Naive thymus-derived CD8-positive, alpha-beta T cell (primary cell): ENCODE data around the gene THAP3. TPM values are rescaled to one million over a fixed set of nuclear protein-coding genes. Genes with fewer than 3 reads are reported as not detected.
A peak's percentile ranks its signal among the peaks of the same experiment; 100 is the strongest.
"Not testable (repeated sequence)": the region's sequence is repeated elsewhere in the genome, so short reads cannot be mapped to it uniquely, and the experiment has no call there.

Experiments used
- ATAC-seq, 2 donors: fragments of 150-1000 bp; cut with Tn5 transposase in 1 of 2; sonication (Bioruptor Pico), chemical (Tn5 transposase) in 1 of 2; 1 replicate in 1 of 2; 2 replicates in 1 of 2; pipeline ENCODE4 v1.10.0; 2021; ENCODE audit warnings: mild to moderate bottlenecking in 2 of 2, moderate library complexity in 2 of 2
- POLR2A ChIA-PET: fragments of 350-600 bp; sonication (Branson Sonifier 250); formaldehyde crosslinking; loops from one replicate; lab custom pipeline; 2021; ENCODE audit warnings: antibody characterized with exemption; lab: Charles Lee
- DNase-seq, 10 donors: peaks; one replicate each; pipeline versions ENCODE4 v3.0.0 to v3.0.0-alpha.2; 2020 to 2022
- H3K27ac Mint-ChIP-seq, 10 donors: one replicate each; pipeline ENCODE4 v1.8.0; 2020 to 2022; ENCODE audit warnings: mild to moderate bottlenecking in 10 of 10, mixed read lengths in 10 of 10, moderate library complexity in 4 of 10, inconsistent platforms in 1 of 10
- H3K27me3 Mint-ChIP-seq, 5 donors: one replicate each; pipeline ENCODE4 v1.8.0; 2021 to 2022; ENCODE audit warnings: mixed read lengths in 5 of 5
- H3K36me3 Mint-ChIP-seq, 3 donors: one replicate each; pipeline ENCODE4 v1.8.0; 2020 to 2022; ENCODE audit warnings: mixed read lengths in 3 of 3, mild to moderate bottlenecking in 2 of 3, inconsistent platforms in 1 of 3
- H3K4me1 Mint-ChIP-seq, 4 donors: one replicate each; pipeline ENCODE4 v1.8.0; 2021 to 2022; ENCODE audit warnings: mixed read lengths in 4 of 4
- H3K4me3 Mint-ChIP-seq, 10 donors: one replicate each; pipeline ENCODE4 v1.8.0; 2020 to 2022; ENCODE audit warnings: mild to moderate bottlenecking in 10 of 10, mixed read lengths in 10 of 10, moderate library complexity in 6 of 10, inconsistent platforms in 1 of 10
- H3K9me3 Mint-ChIP-seq, 9 donors: one replicate each; pipeline ENCODE4 v1.8.0; 2020 to 2022; ENCODE audit warnings: mixed read lengths in 9 of 9, mild to moderate bottlenecking in 3 of 9, inconsistent platforms in 1 of 9, moderate library complexity in 1 of 9
- polyA plus RNA-seq, 3 donors: library from polyadenylated mRNA; unstranded; fragments of 300-500 nt; fragmentation: Illumina TruSeq; gene quantifications; one replicate each; pipeline ENCODE4 v1.2.3, GENCODE V29; 2021
- total RNA-seq, 8 experiments: library from RNA in 2 of 8; stranded (reverse) in 2 of 8; gene quantifications; one replicate each; pipeline ENCODE4 v1.2.3 and lab custom pipeline; 2021 to 2026

Gene THAP3
- total and polyA plus RNA-seq, 5 experiments from 2014 or later, result 20.1 to 30.7 (median 26.5) TPM

- POLR2A ChIA-PET, result interaction anchor here (1.1 to 2.7 kb wide), 2 partner anchors 10 to 12 kb away, joined by 3 to 21 read pairs; partner anchors contain the start of genes KLHL21 and ZBTB48
Measured at GRCh38 chr1:6592441-6592840, 32.2 kb upstream of the THAP3 start.

GRCh38 chr1:6592865-6593593, 31.6 kb upstream of the THAP3 start:
- peaks cover 20 to 67% (median 51%) of the 10 kb centered on the region in 4 donors for H3K4me1 Mint-ChIP-seq
- no peak for DNase-seq
- POLR2A ChIA-PET, result interaction anchor here (1.1 to 2.7 kb wide), 2 partner anchors 10 to 13 kb away, joined by 3 to 21 read pairs; partner anchors contain the start of genes KLHL21 and ZBTB48
- no peaks in the 10 kb centered on the region for H3K27me3 Mint-ChIP-seq
- no peaks in the 10 kb centered on the region for H3K9me3 Mint-ChIP-seq
- H3K27ac Mint-ChIP-seq, result peak overlapping the region in 2 of 10 donors; percentile 21 to 24
- no peak overlapping the region for H3K4me3 Mint-ChIP-seq
- H3K36me3 Mint-ChIP-seq, result peaks cover 0 to 67% (median 4%) of the 10 kb centered on the region in 3 donors
- no peak for ATAC-seq

More at GRCh38 chr1:6592441-6592840, 32.2 kb upstream of the THAP3 start:
- H3K4me1 Mint-ChIP-seq, result peaks cover 22 to 67% (median 50%) of the 10 kb centered on the region in 4 donors
- no peak overlapping the region for H3K4me3 Mint-ChIP-seq
- no peaks in the 10 kb centered on the region for H3K9me3 Mint-ChIP-seq
- ATAC-seq (no peak), DNase-seq (no peak)
- H3K27ac Mint-ChIP-seq, result peak overlapping the region in 3 of 10 donors; percentile 15 to 67 (median 21)
- H3K27me3 Mint-ChIP-seq, result no peaks in the 10 kb centered on the region
- peaks cover 0 to 64% (median 2%) of the 10 kb centered on the region in 3 donors for H3K36me3 Mint-ChIP-seq

GRCh38 chr1:6593810-6594209, 30.9 kb upstream of the THAP3 start:
- POLR2A ChIA-PET, result interaction anchor here (0.7 kb wide), 1 partner anchor 391 kb away, joined by 5 read pairs; no protein-coding TSS in a partner anchor
- peaks cover 20 to 73% (median 54%) of the 10 kb centered on the region in 4 donors for H3K4me1 Mint-ChIP-seq
- no peak for DNase-seq
- H3K9me3 Mint-ChIP-seq, result no peaks in the 10 kb centered on the region
- no peak for ATAC-seq
- peaks cover 0 to 67% (median 6%) of the 10 kb centered on the region in 3 donors for H3K36me3 Mint-ChIP-seq
- no peaks in the 10 kb centered on the region for H3K27me3 Mint-ChIP-seq
- peak overlapping the region in 1 of 10 donors; percentile 62 for H3K27ac Mint-ChIP-seq
- no peak overlapping the region for H3K4me3 Mint-ChIP-seq

GRCh38 chr1:6594977-6595740, 29.5 kb upstream of the THAP3 start:
- DNase-seq (no peak), ATAC-seq (no peak)
- Mint-ChIP-seq H3K4me3 (no peak overlapping the region), H3K36me3 (peaks cover 0 to 58% (median 6%) of the 10 kb centered on the region in 3 donors), H3K27ac (peak overlapping the region in 4 of 10 donors; percentile 3 to 71 (median 16)), H3K4me1 (peaks cover 26 to 82% (median 67%) of the 10 kb centered on the region in 4 donors), H3K27me3 (no peaks in the 10 kb centered on the region), H3K9me3 (no peaks in the 10 kb centered on the region)
- POLR2A ChIA-PET, result no interaction called here

GRCh38 chr1:6596351-6596750, 28.3 kb upstream of the THAP3 start:
- Mint-ChIP-seq H3K4me3 (peak overlapping the region in 6 of 10 donors; percentile 16 to 68 (median 32)), H3K4me1 (peaks cover 23 to 75% (median 68%) of the 10 kb centered on the region in 4 donors), H3K27ac (peak overlapping the region in 5 of 10 donors; percentile 18 to 62 (median 40))

GRCh38 chr1:6596886-6597776, 27.5 kb upstream of the THAP3 start:
- POLR2A ChIA-PET, result interaction anchor here (0.9 to 1.7 kb wide), 3 partner anchors 9 to 43 kb away, joined by 3 to 7 read pairs (median 5); partner anchors contain the start of gene NOL9
- Mint-ChIP-seq H3K4me3 (peak overlapping the region in 4 of 10 donors; percentile 11 to 29 (median 24)), H3K4me1 (peaks cover 19 to 69% (median 61%) of the 10 kb centered on the region in 4 donors), H3K36me3 (peaks cover 0 to 52% (median 4%) of the 10 kb centered on the region in 3 donors), H3K27ac (peak overlapping the region in 5 of 10 donors; percentile 31 to 56 (median 41)), H3K9me3 (no peaks in the 10 kb centered on the region), H3K27me3 (no peaks in the 10 kb centered on the region)
- ATAC-seq (no peak), DNase-seq (no peak)

More at GRCh38 chr1:6596351-6596750, 28.3 kb upstream of the THAP3 start:
- no peaks in the 10 kb centered on the region for H3K27me3 Mint-ChIP-seq
- DNase-seq (no peak), ATAC-seq (no peak)
- POLR2A ChIA-PET, result no interaction called here
- H3K36me3 Mint-ChIP-seq, result peaks cover 0 to 52% (median 4%) of the 10 kb centered on the region in 3 donors
- H3K9me3 Mint-ChIP-seq, result no peaks in the 10 kb centered on the region

- no peaks in the 10 kb centered on the region for H3K9me3 Mint-ChIP-seq
- no peaks in the 10 kb centered on the region for H3K27me3 Mint-ChIP-seq
- DNase-seq (no peak), ATAC-seq (no peak)
- peaks cover 0 to 52% (median 4%) of the 10 kb centered on the region in 3 donors for H3K36me3 Mint-ChIP-seq
- H3K4me3 Mint-ChIP-seq, result peak overlapping the region in 6 of 10 donors; percentile 9 to 99 (median 24)
- H3K27ac Mint-ChIP-seq, result peak overlapping the region in 2 of 10 donors; percentile 31 to 62
- H3K4me1 Mint-ChIP-seq, result peaks cover 19 to 65% (median 59%) of the 10 kb centered on the region in 4 donors
- POLR2A ChIA-PET, result interaction anchor here (0.9 to 1.7 kb wide), 4 partner anchors 8 to 44 kb away, joined by 3 to 7 read pairs (median 4); partner anchors contain the start of gene NOL9
Measured at GRCh38 chr1:6597777-6598131, 26.9 kb upstream of the THAP3 start.

- POLR2A ChIA-PET, result interaction anchor here (0.6 to 7.9 kb wide), 13 partner anchors 10 to 139 kb away, joined by 3 to 156 read pairs (median 5); partner anchors contain the start of genes NOL9, PHF13, TAS1R1 and THAP3
- H3K4me1 Mint-ChIP-seq, result peaks cover 24 to 67% (median 65%) of the 10 kb centered on the region in 4 donors
Measured at GRCh38 chr1:6599141-6599975, 25.3 kb upstream of the THAP3 start.

GRCh38 chr1:6599991-6600390, 24.7 kb upstream of the THAP3 start:
- H3K4me1 Mint-ChIP-seq, result peaks cover 24 to 67% (median 64%) of the 10 kb centered on the region in 4 donors
- peaks cover 0 to 34% (median 4%) of the 10 kb centered on the region in 3 donors for H3K36me3 Mint-ChIP-seq
- H3K27me3 Mint-ChIP-seq, DNase-seq, H3K9me3 Mint-ChIP-seq, ATAC-seq: not testable (repeated sequence)
- H3K4me3 Mint-ChIP-seq, result peak overlapping the region; percentile 96 to 99 (median 99)
- POLR2A ChIA-PET, result interaction anchor here (0.8 to 7.9 kb wide), 12 partner anchors 8 to 140 kb away, joined by 3 to 156 read pairs (median 14); partner anchors contain the start of genes NOL9, PHF13, TAS1R1 and THAP3
- H3K27ac Mint-ChIP-seq, result peak overlapping the region; percentile 71 to 98 (median 96)

More at GRCh38 chr1:6599141-6599975, 25.3 kb upstream of the THAP3 start:
- DNase-seq (peak in 9 of 10 donors; percentile 23 to 73 (median 52)), ATAC-seq (peak; percentile 8 to 24)
- Mint-ChIP-seq H3K27me3 (no peaks in the 10 kb centered on the region), H3K9me3 (no peaks in the 10 kb centered on the region), H3K4me3 (peak overlapping the region; percentile 96 to 99 (median 99)), H3K36me3 (peaks cover 0 to 39% (median 4%) of the 10 kb centered on the region in 3 donors), H3K27ac (peak overlapping the region; percentile 71 to 98 (median 90))

- no peaks in the 10 kb centered on the region for H3K9me3 Mint-ChIP-seq
Measured at GRCh38 chr1:6600410-6601048, 24.1 kb upstream of the THAP3 start.

More at GRCh38 chr1:6600410-6601048, 24.1 kb upstream of the THAP3 start:
- ATAC-seq (peak in 1 of 2 donors; percentile 8), DNase-seq (no peak)
- peak overlapping the region; percentile 91 to 98 (median 97) for H3K27ac Mint-ChIP-seq
- H3K27me3 Mint-ChIP-seq, result no peaks in the 10 kb centered on the region
- peaks cover 0 to 29% (median 4%) of the 10 kb centered on the region in 3 donors for H3K36me3 Mint-ChIP-seq
- H3K4me3 Mint-ChIP-seq, result peak overlapping the region; percentile 96 to 99 (median 99)
- peaks cover 21 to 62% (median 61%) of the 10 kb centered on the region in 4 donors for H3K4me1 Mint-ChIP-seq
- POLR2A ChIA-PET, result interaction anchor here (0.6 to 7.9 kb wide), 13 partner anchors 8 to 140 kb away, joined by 3 to 156 read pairs (median 6); partner anchors contain the start of genes NOL9, PHF13, TAS1R1 and THAP3
